Measurements from ENCODE around the gene RBM23. TPM values are rescaled to one million over a fixed set of nuclear protein-coding genes. Genes with fewer than 3 reads are reported as not detected.

The RBM23 gene
- total and polyA plus RNA-seq, 9 of the 15 experiments (the other 6 are each of a cell fraction or from before 2014, with no cell fraction given), result 46.0 to 102 (median 58.5) TPM

DNA sequence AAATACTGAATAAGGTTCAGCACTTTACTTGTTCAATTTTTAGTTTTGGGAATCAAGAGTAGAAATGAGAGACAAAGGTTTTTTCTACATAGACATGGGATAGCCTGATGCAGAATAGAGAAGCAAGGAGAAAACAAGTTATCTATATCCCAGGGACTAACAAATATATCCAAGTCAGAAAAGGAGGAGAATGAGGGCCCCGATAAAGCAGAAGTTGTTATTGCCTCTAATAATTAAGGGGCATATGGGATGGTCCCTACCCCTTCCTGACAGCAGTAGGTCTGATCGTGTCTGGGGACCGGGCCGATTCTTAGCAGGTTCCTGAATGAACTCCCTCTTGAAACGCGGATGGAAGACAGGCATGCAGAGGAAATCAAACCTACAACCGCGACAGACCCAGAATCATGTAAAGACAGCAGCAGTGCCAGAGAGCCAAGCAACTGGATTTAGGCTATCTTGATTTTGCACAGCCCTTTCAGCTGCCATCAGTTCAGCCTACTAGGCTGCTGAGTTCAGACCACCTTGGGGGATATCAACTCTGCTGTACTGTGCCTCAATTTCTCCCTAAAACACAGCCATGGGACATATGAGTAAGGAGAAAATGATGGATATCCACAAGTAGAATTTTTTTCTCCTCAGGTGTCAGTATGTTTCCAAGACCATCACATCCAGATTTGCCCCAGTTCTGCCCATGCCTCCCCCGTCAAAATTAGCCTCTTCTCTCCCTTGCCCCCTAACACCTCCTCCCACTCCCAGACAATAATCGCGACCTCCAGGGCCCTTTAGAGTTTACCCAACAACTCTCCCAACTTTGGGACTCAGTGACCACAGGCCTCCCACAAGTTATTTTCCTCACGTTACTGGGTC lies 9.5 kb upstream of the RBM23 start (continued):
- TF ChIP-seq, protein P1, sequence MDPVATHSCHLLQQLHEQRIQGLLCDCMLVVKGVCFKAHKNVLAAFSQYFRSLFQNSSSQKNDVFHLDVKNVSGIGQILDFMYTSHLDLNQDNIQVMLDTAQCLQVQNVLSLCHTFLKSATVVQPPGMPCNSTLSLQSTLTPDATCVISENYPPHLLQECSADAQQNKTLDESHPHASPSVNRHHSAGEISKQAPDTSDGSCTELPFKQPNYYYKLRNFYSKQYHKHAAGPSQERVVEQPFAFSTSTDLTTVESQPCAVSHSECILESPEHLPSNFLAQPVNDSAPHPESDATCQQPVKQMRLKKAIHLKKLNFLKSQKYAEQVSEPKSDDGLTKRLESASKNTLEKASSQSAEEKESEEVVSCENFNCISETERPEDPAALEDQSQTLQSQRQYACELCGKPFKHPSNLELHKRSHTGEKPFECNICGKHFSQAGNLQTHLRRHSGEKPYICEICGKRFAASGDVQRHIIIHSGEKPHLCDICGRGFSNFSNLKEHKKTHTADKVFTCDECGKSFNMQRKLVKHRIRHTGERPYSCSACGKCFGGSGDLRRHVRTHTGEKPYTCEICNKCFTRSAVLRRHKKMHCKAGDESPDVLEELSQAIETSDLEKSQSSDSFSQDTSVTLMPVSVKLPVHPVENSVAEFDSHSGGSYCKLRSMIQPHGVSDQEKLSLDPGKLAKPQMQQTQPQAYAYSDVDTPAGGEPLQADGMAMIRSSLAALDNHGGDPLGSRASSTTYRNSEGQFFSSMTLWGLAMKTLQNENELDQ (CRISPR knock-in tag; IDR thresholded peaks at IDR 0.05; ENCODE audit: borderline replicate concordance), result no peak
- 0 out of 2 replicates have a peak, but pooled peaks have one; percentile 75 for TF ChIP-seq CBFB (CRISPR knock-in tag; IDR thresholded peaks at IDR 0.05)
- TF ChIP-seq, protein P2, sequence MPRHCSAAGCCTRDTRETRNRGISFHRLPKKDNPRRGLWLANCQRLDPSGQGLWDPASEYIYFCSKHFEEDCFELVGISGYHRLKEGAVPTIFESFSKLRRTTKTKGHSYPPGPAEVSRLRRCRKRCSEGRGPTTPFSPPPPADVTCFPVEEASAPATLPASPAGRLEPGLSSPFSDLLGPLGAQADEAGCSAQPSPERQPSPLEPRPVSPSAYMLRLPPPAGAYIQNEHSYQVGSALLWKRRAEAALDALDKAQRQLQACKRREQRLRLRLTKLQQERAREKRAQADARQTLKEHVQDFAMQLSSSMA (CRISPR knock-in tag; IDR thresholded peaks at IDR 0.05), result 0 out of 2 replicates have a peak, but pooled peaks have one; percentile 8
- no peak for TF ChIP-seq EWSR1 (IDR thresholded peaks at IDR 0.05; ENCODE audit: borderline replicate concordance, low read depth, partially characterized antibody)
- TF ChIP-seq RB1 (IDR thresholded peaks at IDR 0.05; ENCODE audit: low read depth), result no peak
- no peak for TF ChIP-seq BACH1 (tag; IDR thresholded peaks at IDR 0.05)
- no peak for TF ChIP-seq SMARCB1 (IDR thresholded peaks at IDR 0.05; ENCODE audit: insufficient read length, low read depth)
- TF ChIP-seq SIN3A (IDR thresholded peaks at IDR 0.05; ENCODE audit: borderline replicate concordance in 2 of 2, control insufficient read depth in 1 of 2, low read depth in 2 of 2, low read length in 2 of 2), result 0 out of 4 replicates have a peak, but pooled peaks of 1 of the 2 experiments have one; percentile 36
- TF ChIP-seq FOXA3 (CRISPR knock-in tag; conservative IDR thresholded peaks at IDR 0.05 in 1 of 2, IDR thresholded peaks at IDR 0.05 in 1 of 2), result no peak
- TF ChIP-seq EHMT2 (IDR thresholded peaks at IDR 0.05), result no peak
- TF ChIP-seq NEUROD1 (IDR thresholded peaks at IDR 0.05; ENCODE audit: borderline replicate concordance, low read depth, low read length, partially characterized antibody), result no peak
- TF ChIP-seq KAT8 (IDR thresholded peaks at IDR 0.05; ENCODE audit: low read depth), result peak; percentile 22; the same call in 1 of the 2 replicates
- no peak for TF ChIP-seq ZKSCAN3 (CRISPR knock-in tag; IDR thresholded peaks at IDR 0.05)
- TF ChIP-seq CHD4 (IDR thresholded peaks at IDR 0.05; ENCODE audit: insufficient read depth, insufficient replicate concordance, low read depth, low read length, poor library complexity, severe bottlenecking), result no peak
- no peak for TF ChIP-seq SETDB1 (IDR thresholded peaks at IDR 0.05; ENCODE audit: low read length)
- 0 out of 2 replicates have a peak, but pooled peaks have one; percentile 24 for TF ChIP-seq NR2C1 (IDR thresholded peaks at IDR 0.05)
- TF ChIP-seq NR2C1 (tag; IDR thresholded peaks at IDR 0.05), result no peak

Measured in K562 (cell line).